K562 (cell line): ENCODE measurements around the gene PPP4C. TPM values are rescaled to one million over a fixed set of nuclear protein-coding genes. Genes with fewer than 3 reads are reported as not detected.
A peak's percentile ranks its signal among the peaks of the same experiment; 100 is the strongest.

Experiments
- ATAC-seq: fragments of 200-7000 bp; cut with Tn5 transposase; 3 replicates; pipeline ENCODE4 v1.9.1; 2020; ENCODE audit warnings: moderate library complexity
- BruUV-seq: library from RNA; stranded (reverse); fragments of 400-500 nt; replicated peaks from 2 replicates; lab custom pipeline; 2021; lab: Mats Ljungman, UMichigan
- CTCF ChIA-PET: fragments of 300-600 bp; formaldehyde crosslinking; extraction: SDS; loops from one replicate; lab custom pipeline; 2021; ENCODE audit warnings: low intra/inter-chr PET ratio; lab: Yijun Ruan, JAX
- POLR2A ChIA-PET: fragments of 300-600, 350-650 bp; sonication (Branson Sonifier 250); formaldehyde crosslinking; extraction: SDS; loops from one replicate; lab custom pipeline; 2021; ENCODE audit warnings: antibody characterized with exemption, inconsistent platforms; lab: Yijun Ruan, JAX
- DNase-seq, 4 experiments: peaks; one replicate each; pipeline versions ENCODE4 v3.0.0 to v3.0.0-alpha.2; 2011 to 2018; ENCODE audit warnings: low spot score in 3 of 4, mixed read lengths in 3 of 4; ENCODE audit errors: extremely low read depth in 1 of 4
- FAIRE-seq: peaks from 2 replicates; lab custom pipeline; 2011; peaks lifted over from hg19 to GRCh38; lab: Jason Lieb, UNC
- H2AFZ ChIP-seq: 2 replicates; pipeline ENCODE4 v1.6.0; 2011; ENCODE audit warnings: low read depth, low read length, control low read depth, inconsistent platforms
- H3K27ac ChIP-seq: fragments of 200-600 bp; 3 replicates; pipeline ENCODE4 v1.8.0; 2011; ENCODE audit warnings: low read depth, mild to moderate bottlenecking, control low read depth, inconsistent platforms, low read length, moderate library complexity, mixed read lengths; ENCODE audit errors: extremely low read depth
- H3K27me3 ChIP-seq, 2 experiments: fragments of 300-600 bp in 1 of 2; 2 replicates in 1 of 2; 3 replicates in 1 of 2; pipeline versions ENCODE4 v1.6.0 to v1.8.0; 2011; ENCODE audit warnings: inconsistent platforms in 2 of 2, low read length in 2 of 2, mild to moderate bottlenecking in 1 of 2, mixed read lengths in 1 of 2, moderate library complexity in 1 of 2; ENCODE audit not compliant: control insufficient read depth in 2 of 2, insufficient read depth in 2 of 2
- H3K36me3 ChIP-seq: fragments of 300-600 bp; 3 replicates; pipeline ENCODE4 v1.8.0; 2011; ENCODE audit warnings: mild to moderate bottlenecking, low read length, inconsistent platforms; ENCODE audit not compliant: control insufficient read depth, insufficient read depth
- H3K4me1 ChIP-seq, 2 experiments: fragments of 200-600 bp in 1 of 2; replicated peaks in 1 of 2; 2 replicates in 1 of 2; 3 replicates in 1 of 2; pipeline versions ENCODE4 v1.5.1 to v1.8.0; 2011; ENCODE audit warnings: inconsistent platforms in 2 of 2, low read length in 2 of 2, mild to moderate bottlenecking in 1 of 2, mixed read lengths in 1 of 2, moderate library complexity in 1 of 2; ENCODE audit not compliant: control insufficient read depth in 2 of 2, insufficient read depth in 2 of 2
- H3K4me2 ChIP-seq: 2 replicates; pipeline ENCODE4 v1.6.1; 2011; ENCODE audit warnings: low read length, control low read depth, inconsistent platforms, mixed read lengths; ENCODE audit not compliant: insufficient read depth
- H3K4me3 ChIP-seq: fragments of 200-600 bp; sonication (generic), shearing (Covaris generic); 2 replicates; pipeline ENCODE4 v1.5.1; 2016; ENCODE audit warnings: control low read depth, inconsistent platforms
- H3K79me2 ChIP-seq: fragments of 200-600 bp; 3 replicates; pipeline ENCODE4 v1.8.0; 2011; ENCODE audit warnings: low read length, inconsistent platforms; ENCODE audit not compliant: control insufficient read depth, insufficient read depth
- H3K9ac ChIP-seq, 2 experiments: 2 replicates each; pipeline versions ENCODE4 v1.6.0 to v1.6.1; 2011; ENCODE audit warnings: low read depth in 2 of 2, low read length in 2 of 2, control low read depth in 1 of 2, inconsistent platforms in 1 of 2, mild to moderate bottlenecking in 1 of 2, mixed read lengths in 1 of 2; ENCODE audit not compliant: insufficient read depth in 1 of 2
- H3K9me1 ChIP-seq: one replicate; pipeline ENCODE4 v1.6.0; 2011; ENCODE audit warnings: inconsistent platforms, mild to moderate bottlenecking, low read length, moderate library complexity; ENCODE audit not compliant: control insufficient read depth, insufficient read depth
- H3K9me3 ChIP-seq: replicated peaks from 2 replicates; pipeline ENCODE4 v1.5.1; 2011; ENCODE audit warnings: low read depth, low read length, inconsistent platforms; ENCODE audit not compliant: control insufficient read depth, insufficient read depth
- H4K20me1 ChIP-seq: replicated peaks from 2 replicates; pipeline ENCODE4 v1.6.1; 2011; ENCODE audit warnings: low read length, inconsistent platforms, mixed read lengths; ENCODE audit not compliant: control insufficient read depth, insufficient read depth
- FOXM1 ChIP-seq, 2 experiments: fragments of 450-650 bp in 1 of 2; sonication (generic) in 1 of 2; formaldehyde crosslinking in 1 of 2; IDR thresholded peaks; 2 replicates each; pipeline versions ENCODE4 v1.6.1 to v1.9.0; 2017 to 2022; ENCODE audit warnings: low read depth in 2 of 2, mild to moderate bottlenecking in 2 of 2, missing genetic modification reagents in 1 of 2, moderate library complexity in 1 of 2
- POLR2G ChIP-seq: fragments of 200-400 bp; formaldehyde crosslinking; IDR thresholded peaks from 2 replicates; pipeline ENCODE4 v1.6.1; 2017; ENCODE audit warnings: low read depth, mild to moderate bottlenecking, antibody characterized with exemption, low read length, moderate library complexity
- WGBS: fragments of 100-300 bp; shearing (Covaris generic); methylation state at CpG from one replicate; pipeline ENCODE4 v1.1.6; 2016; ENCODE audit warnings: low coverage, mixed read lengths; ENCODE audit not compliant: insufficient coverage; ENCODE audit errors: missing lambda C conversion rate; 5-methylcytosine and 5-hydroxymethylcytosine counted together
- in situ Hi-C: fragments of 300-500 bp; cut with MboI; formaldehyde crosslinking; loops from 4 replicates; pipeline ENCODE4 v1.15.0; 2018; ENCODE audit warnings: inconsistent platforms, mixed read lengths
- intact Hi-C: fragments of 100-400 bp; cut with micrococcal nuclease; formaldehyde crosslinking; loops from 2 replicates; pipeline ENCODE4 v1.14.2; 2022
- polyA plus RNA-seq, 8 experiments: library from polyadenylated mRNA; depleted of rRNA in 4 of 8; stranded (reverse) in 5 of 8; unstranded in 3 of 8; fragments of >200 nt; fragmentation: Nextera tagmentation in 2 of 8; fragmentation: Illumina TruSeq in 1 of 8; extraction: Ambion mirVana in 2 of 8; extraction: Trizol in 1 of 8; gene quantifications; 2 replicates each; pipeline versions ENCODE4 v1.2.1 to v1.2.3, GENCODE V29; 2011 to 2014; ENCODE audit warnings: inconsistent platforms in 1 of 8, missing spikeins in 1 of 8
- total RNA-seq, 7 experiments: library from RNA; depleted of rRNA in 6 of 7; stranded (reverse); fragments of >200 nt in 6 of 7; fragmentation: Illumina TruSeq in 2 of 7; extraction: Trizol in 2 of 7; gene quantifications; 2 replicates each; pipeline versions ENCODE4 v1.2.1 to v1.2.3, GENCODE V29; 2011 to 2021; ENCODE audit warnings: low replicate concordance in 1 of 7
- TF ChIP-seq, protein P1 (sequence below): sonication (generic); formaldehyde crosslinking; IDR thresholded peaks from 2 replicates; pipeline ENCODE4 v1.8.1; 2023; ENCODE audit warnings: mild to moderate bottlenecking, missing genetic modification reagents

The PPP4C gene
- total and polyA plus RNA-seq, 9 of the 15 experiments (the other 6 are each of a cell fraction or from before 2014, with no cell fraction given), result 3.5 to 183 (median 131) TPM

DNA sequence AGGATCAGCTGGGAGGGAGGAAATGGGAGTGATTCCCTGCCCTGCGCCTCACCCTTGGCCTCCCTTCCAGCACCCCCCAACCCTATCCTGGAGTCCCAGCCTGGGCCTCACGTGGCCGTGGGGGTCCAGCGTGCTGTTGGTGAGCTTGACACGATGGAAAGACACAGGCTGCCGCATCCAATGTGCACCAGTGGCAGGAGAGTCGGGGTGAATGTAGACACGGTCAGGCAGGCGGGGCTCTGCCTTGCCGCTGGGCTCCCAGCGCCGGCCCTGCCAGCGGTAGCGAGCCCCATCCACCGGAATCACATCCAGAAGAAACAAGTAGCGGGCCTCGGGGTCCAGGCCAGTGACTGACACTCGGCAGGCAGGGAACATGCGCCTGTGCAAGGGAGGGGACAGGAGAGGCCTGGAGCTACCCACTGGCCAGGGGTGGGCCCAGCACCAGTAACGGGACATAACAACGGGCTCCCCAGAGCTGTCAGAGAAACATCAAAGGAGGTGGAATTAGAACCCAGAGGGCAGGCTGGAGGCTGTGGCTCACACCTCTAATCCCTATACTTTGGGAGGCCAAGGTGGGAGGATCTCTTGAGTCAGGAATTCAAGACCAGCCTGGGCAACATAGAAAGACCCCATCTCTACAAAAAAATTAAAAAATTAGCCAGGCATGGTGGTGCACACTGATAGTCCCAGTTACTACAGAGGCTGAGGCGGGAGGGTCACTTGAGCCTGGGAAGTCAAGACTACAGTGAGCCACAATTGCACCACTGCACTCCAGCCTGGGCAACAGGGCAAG lies 13.2 kb downstream of the PPP4C start:
- peaks cover 13 to 65% of the 10 kb centered on the region in 2 experiments for H3K4me1 ChIP-seq
- ChIA-PET POLR2A (interaction anchor here (0.5 to 4.8 kb wide), 2 partner anchors 10 to 160 kb away, joined by 4 to 59 read pairs; partner anchors contain the start of gene PPP4C), CTCF (no interaction called here)
- no peak overlapping the region for H2AFZ ChIP-seq
- no peak for DNase-seq
- no peaks in the 10 kb centered on the region for H3K9me1 ChIP-seq
- FAIRE-seq, result no peak
- no peak for TF ChIP-seq FOXM1 (IDR thresholded peaks at IDR 0.05; ENCODE audit: low read depth)
- TF ChIP-seq FOXM1 (CRISPR knock-in tag; IDR thresholded peaks at IDR 0.05; ENCODE audit: low read depth), result no peak
- TF ChIP-seq, protein P1, sequence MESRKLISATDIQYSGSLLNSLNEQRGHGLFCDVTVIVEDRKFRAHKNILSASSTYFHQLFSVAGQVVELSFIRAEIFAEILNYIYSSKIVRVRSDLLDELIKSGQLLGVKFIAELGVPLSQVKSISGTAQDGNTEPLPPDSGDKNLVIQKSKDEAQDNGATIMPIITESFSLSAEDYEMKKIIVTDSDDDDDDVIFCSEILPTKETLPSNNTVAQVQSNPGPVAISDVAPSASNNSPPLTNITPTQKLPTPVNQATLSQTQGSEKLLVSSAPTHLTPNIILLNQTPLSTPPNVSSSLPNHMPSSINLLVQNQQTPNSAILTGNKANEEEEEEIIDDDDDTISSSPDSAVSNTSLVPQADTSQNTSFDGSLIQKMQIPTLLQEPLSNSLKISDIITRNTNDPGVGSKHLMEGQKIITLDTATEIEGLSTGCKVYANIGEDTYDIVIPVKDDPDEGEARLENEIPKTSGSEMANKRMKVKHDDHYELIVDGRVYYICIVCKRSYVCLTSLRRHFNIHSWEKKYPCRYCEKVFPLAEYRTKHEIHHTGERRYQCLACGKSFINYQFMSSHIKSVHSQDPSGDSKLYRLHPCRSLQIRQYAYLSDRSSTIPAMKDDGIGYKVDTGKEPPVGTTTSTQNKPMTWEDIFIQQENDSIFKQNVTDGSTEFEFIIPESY (CRISPR knock-in tag), result peak; percentile 42; the same call in 1 of the 2 replicates
- 0 out of 2 replicates have a peak, but pooled peaks have one; percentile 38 for TF ChIP-seq POLR2G
- H3K27ac ChIP-seq, result no peak overlapping the region
- no peak overlapping the region for H3K4me2 ChIP-seq
- WGBS, result 87% methylated on average over 20 of the region's 22 CpGs
- H4K20me1 ChIP-seq, result no peaks in the 10 kb centered on the region
- BruUV-seq, result no TSS peak
- ATAC-seq, result no peak
- H3K36me3 ChIP-seq, result peaks cover 27% of the 10 kb centered on the region; the same call in 2 of the 3 replicates
- peaks cover 3% of the 10 kb centered on the region; the same call in 1 of the 3 replicates for H3K79me2 ChIP-seq
- H3K9ac ChIP-seq, result peak overlapping the region in 1 of 2 experiments; percentile 79; a peak in 2 of 4 replicates
- no peak overlapping the region for H3K4me3 ChIP-seq
- intact Hi-C loops (no loop called here), in situ Hi-C loops (no loop called here)
- no peaks in the 10 kb centered on the region for H3K9me3 ChIP-seq
- no peaks in the 10 kb centered on the region for H3K27me3 ChIP-seq
